ENCODE results near the gene RAB8A. TPM values are rescaled to one million over a fixed set of nuclear protein-coding genes. Genes with fewer than 3 reads are reported as not detected.
A peak's percentile ranks its signal among the peaks of the same experiment; 100 is the strongest.

The RAB8A gene
- total and polyA plus RNA-seq, 4 donors: 38.0 to 52.0 (median 44.3) TPM

GRCh38 chr19:16061943-16062342 lies 49.7 kb upstream of the RAB8A start:
- H3K9me3 ChIP-seq (ENCODE audit: control insufficient read depth in 4 of 4, low read length in 3 of 4): peaks cover 0 to 6% (median 3%) of the 10 kb centered on the region in 4 donors
- no peak for TF ChIP-seq MAX (IDR thresholded peaks at IDR 0.05)
- TF ChIP-seq GABPA (IDR thresholded peaks at IDR 0.05 in 1 of 2, conservative IDR thresholded peaks at IDR 0.05 in 1 of 2): no peak
- no peak for TF ChIP-seq SP1 (IDR thresholded peaks at IDR 0.05)
- no peak for TF ChIP-seq CTCF (IDR thresholded peaks at IDR 0.05; ENCODE audit: low read depth, low read length, missing input control)
- no peak for TF ChIP-seq JUND (IDR thresholded peaks at IDR 0.05)
- TF ChIP-seq TAF1 (conservative IDR thresholded peaks at IDR 0.05): no peak
- no peak for TF ChIP-seq RAD21 (IDR thresholded peaks at IDR 0.05)
- no peak for TF ChIP-seq EGR1 (IDR thresholded peaks at IDR 0.05; ENCODE audit: low read depth in 2 of 2)
- TF ChIP-seq ATF3 (IDR thresholded peaks at IDR 0.05): no peak
- TF ChIP-seq REST (IDR thresholded peaks at IDR 0.05): no peak
- TF ChIP-seq NR2F2 (IDR thresholded peaks at IDR 0.05): no peak
- no peak overlapping the region for H3K9ac ChIP-seq (ENCODE audit: low read depth in 1 of 2, low read length in 2 of 2)
- no peaks in the 10 kb centered on the region for H3K4me1 ChIP-seq (ENCODE audit: control insufficient read depth in 4 of 4, insufficient read depth in 4 of 4, low read length in 3 of 4)
- DNase-seq (ENCODE audit: low spot score): no peak
- no peak overlapping the region for H3K27ac ChIP-seq (ENCODE audit: low read depth in 1 of 2, low read length in 2 of 2)
- H3K27me3 ChIP-seq (ENCODE audit: control insufficient read depth in 4 of 4, insufficient read depth in 4 of 4, low read length in 3 of 4): no peaks in the 10 kb centered on the region
- no peaks in the 10 kb centered on the region for H3K36me3 ChIP-seq (ENCODE audit: control insufficient read depth in 4 of 4, insufficient read depth in 3 of 4, low read depth in 1 of 4, low read length in 3 of 4)
- 69% methylated on average over 4 of the region's 4 CpGs for WGBS
- no peak overlapping the region for H3K4me3 ChIP-seq (ENCODE audit: low read depth in 1 of 3, low read length in 3 of 3)

- Histone ChIP-seq H3K9ac (ENCODE audit: low read depth in 1 of 2, low read length in 2 of 2) (no peak overlapping the region), H3K27me3 (ENCODE audit: control insufficient read depth in 4 of 4, insufficient read depth in 4 of 4, low read length in 3 of 4) (no peaks in the 10 kb centered on the region), H3K27ac (ENCODE audit: low read depth in 1 of 2, low read length in 2 of 2) (no peak overlapping the region), H3K9me3 (ENCODE audit: control insufficient read depth in 4 of 4, low read length in 3 of 4) (peaks cover 0 to 2% (median under 1%) of the 10 kb centered on the region in 4 donors), H3K4me3 (ENCODE audit: low read depth in 1 of 3, low read length in 3 of 3) (no peak overlapping the region), H3K36me3 (ENCODE audit: control insufficient read depth in 4 of 4, insufficient read depth in 3 of 4, low read depth in 1 of 4, low read length in 3 of 4) (no peaks in the 10 kb centered on the region), H3K4me1 (ENCODE audit: control insufficient read depth in 4 of 4, insufficient read depth in 4 of 4, low read length in 3 of 4) (no peaks in the 10 kb centered on the region)
- DNase-seq (ENCODE audit: low spot score): peak; percentile 61
- no peak for TF ChIP-seq FOXA1 (IDR thresholded peaks at IDR 0.05)
- no peak for TF ChIP-seq JUND (IDR thresholded peaks at IDR 0.05)
- TF ChIP-seq REST (IDR thresholded peaks at IDR 0.05): no peak
- peak; percentile 47 to 71 for TF ChIP-seq RAD21 (IDR thresholded peaks at IDR 0.05)
- TF ChIP-seq FOXA2 (IDR thresholded peaks at IDR 0.05): no peak
- no peak for TF ChIP-seq EGR1 (IDR thresholded peaks at IDR 0.05; ENCODE audit: low read depth in 2 of 2)
- no peak for TF ChIP-seq NR2F2 (IDR thresholded peaks at IDR 0.05)
- TF ChIP-seq ATF3 (IDR thresholded peaks at IDR 0.05): no peak
- no peak for TF ChIP-seq YY1 (IDR thresholded peaks at IDR 0.05)
- TF ChIP-seq CTCF (IDR thresholded peaks at IDR 0.05; ENCODE audit: low read depth, low read length, missing input control): peak; percentile 83
- TF ChIP-seq HNF4A (conservative IDR thresholded peaks at IDR 0.05): no peak
- no peak for TF ChIP-seq MAX (IDR thresholded peaks at IDR 0.05)
- no peak for TF ChIP-seq TAF1 (conservative IDR thresholded peaks at IDR 0.05)
- TF ChIP-seq ZBTB33 (IDR thresholded peaks at IDR 0.05): no peak
- 72% methylated on average over 2 of the region's 2 CpGs for WGBS
Observed at GRCh38 chr19:16062789-16063188, 48.9 kb upstream of the RAB8A start.
